B cell (primary cell): Measurements from ENCODE around the gene FKBP1C. TPM values are rescaled to one million over a fixed set of nuclear protein-coding genes. Genes with fewer than 3 reads are reported as not detected.
"Not testable (repeated sequence)": the region's sequence is repeated elsewhere in the genome, so short reads cannot be mapped to it uniquely, and the experiment has no call there.

Experiments used
- ATAC-seq: fragments of 200-7000 bp; cut with Tn5 transposase; one replicate; pipeline ENCODE4 v1.10.0; 2021; ENCODE audit warnings: low read depth, mild to moderate bottlenecking, moderate number of reproducible peaks, moderate library complexity
- CTCF ChIA-PET: fragments of 350-600 bp; sonication (Branson Sonifier 250); formaldehyde crosslinking; loops from one replicate; lab custom pipeline; 2021; ENCODE audit warnings: antibody characterized with exemption, inconsistent platforms; lab: Charles Lee
- POLR2A ChIA-PET: fragments of 350-600 bp; sonication (Branson Sonifier 250); formaldehyde crosslinking; loops from one replicate; lab custom pipeline; 2021; ENCODE audit warnings: antibody characterized with exemption; lab: Charles Lee
- DNase-seq: peaks from one replicate; pipeline ENCODE4 v3.0.0; 2013
- H2AFZ ChIP-seq: 2 replicates; pipeline ENCODE4 v1.6.1; 2012; ENCODE audit warnings: mild to moderate bottlenecking, low read depth, low read length; ENCODE audit not compliant: insufficient read depth, poor library complexity, severe bottlenecking
- H3K27ac ChIP-seq, 2 donors: 1 replicate in 1 of 2; 2 replicates in 1 of 2; pipeline ENCODE4 v1.5.1; 2012 to 2013; ENCODE audit warnings: low read length in 2 of 2, mild to moderate bottlenecking in 2 of 2, moderate library complexity in 1 of 2
- H3K27me3 ChIP-seq, 4 experiments: fragments of 200-600 bp in 1 of 4; sonication (generic) in 1 of 4; replicated peaks in 1 of 4; 1 replicate in 2 of 4; 2 replicates in 2 of 4; pipeline versions ENCODE4 v1.6.1 to v1.7.0; 2013 to 2016; ENCODE audit warnings: low read length in 3 of 4, mild to moderate bottlenecking in 2 of 4, mixed read lengths in 1 of 4, moderate library complexity in 1 of 4; ENCODE audit not compliant: insufficient read depth in 4 of 4, control insufficient read depth in 3 of 4; ENCODE audit errors: control extremely low read depth in 1 of 4
- H3K36me3 ChIP-seq, 2 experiments: replicated peaks in 1 of 2; 1 replicate in 1 of 2; 2 replicates in 1 of 2; pipeline versions ENCODE4 v1.6.1 to v1.7.1; 2013; ENCODE audit warnings: low read length in 1 of 2; ENCODE audit not compliant: insufficient read depth in 2 of 2, control insufficient read depth in 1 of 2; ENCODE audit errors: control extremely low read depth in 1 of 2, extremely low read depth in 1 of 2
- H3K4me1 ChIP-seq, 2 donors: fragments of 200-600 bp in 1 of 2; sonication (generic) in 1 of 2; 1 replicate in 1 of 2; 2 replicates in 1 of 2; pipeline versions ENCODE4 v1.5.1 to v1.6.1; 2013 to 2017; ENCODE audit warnings: low read length in 2 of 2; ENCODE audit not compliant: control insufficient read depth in 2 of 2, insufficient read depth in 2 of 2
- H3K4me2 ChIP-seq: replicated peaks from 2 replicates; pipeline ENCODE3; 2012; ENCODE audit warnings: mild to moderate bottlenecking, low read depth, low read length; ENCODE audit not compliant: poor library complexity, severe bottlenecking
- H3K4me3 ChIP-seq, 5 experiments: fragments of 200-600 bp in 1 of 5; sonication (generic) in 1 of 5; 1 replicate in 3 of 5; 2 replicates in 2 of 5; pipeline versions ENCODE4 v1.5.1 to v1.7.0; 2011 to 2016; ENCODE audit warnings: low read length in 4 of 5, mild to moderate bottlenecking in 4 of 5, low read depth in 2 of 5, control low read depth in 1 of 5, moderate library complexity in 1 of 5; ENCODE audit not compliant: insufficient read depth in 1 of 5; ENCODE audit errors: control extremely low read depth in 1 of 5, extremely low read depth in 1 of 5
- H3K79me2 ChIP-seq: fragments of 200-600 bp; sonication (generic); one replicate; pipeline ENCODE4 v1.6.0; 2016; ENCODE audit warnings: low read length; ENCODE audit not compliant: control insufficient read depth, insufficient read depth
- H3K9ac ChIP-seq: fragments of 200-600 bp; sonication (generic); 2 replicates; pipeline ENCODE4 v1.6.1; 2017; ENCODE audit warnings: mild to moderate bottlenecking, low read length, moderate library complexity
- H3K9me3 ChIP-seq, 3 donors: one replicate each; pipeline versions ENCODE4 v1.6.1 to v1.7.1; 2013; ENCODE audit warnings: low read length in 2 of 3; ENCODE audit not compliant: control insufficient read depth in 2 of 3, insufficient read depth in 1 of 3; ENCODE audit errors: control extremely low read depth in 1 of 3
- H4K20me1 ChIP-seq: 2 replicates; pipeline ENCODE4 v1.6.0; 2012; ENCODE audit warnings: mild to moderate bottlenecking, low read length; ENCODE audit not compliant: insufficient read depth, control insufficient read depth, poor library complexity, severe bottlenecking
- H3K27ac Mint-ChIP-seq: one replicate; pipeline ENCODE4 v1.8.0; 2021; ENCODE audit warnings: mixed read lengths
- H3K27me3 Mint-ChIP-seq: one replicate; pipeline ENCODE4 v1.8.0; 2021; ENCODE audit warnings: mixed read lengths
- H3K4me1 Mint-ChIP-seq: one replicate; pipeline ENCODE4 v1.8.0; 2021; ENCODE audit warnings: mixed read lengths
- H3K4me3 Mint-ChIP-seq: one replicate; pipeline ENCODE4 v1.8.0; 2021; ENCODE audit warnings: mixed read lengths
- H3K9me3 Mint-ChIP-seq: one replicate; pipeline ENCODE4 v1.8.0; 2022; ENCODE audit warnings: mixed read lengths; ENCODE audit not compliant: insufficient read depth
- EZH2 ChIP-seq: IDR thresholded peaks from 2 replicates; pipeline ENCODE4 v1.6.1; 2012; ENCODE audit warnings: borderline replicate concordance, low read depth, mild to moderate bottlenecking, moderate library complexity, low read length; ENCODE audit not compliant: insufficient read depth, poor library complexity, severe bottlenecking
- WGBS: methylation state at CpG from one replicate; pipeline ENCODE4 v1.1.5; 2013; ENCODE audit warnings: missing lambda C conversion rate; ENCODE audit not compliant: insufficient coverage; 5-methylcytosine and 5-hydroxymethylcytosine counted together
- intact Hi-C: fragments of 100-400 bp; cut with micrococcal nuclease; formaldehyde crosslinking; loops from one replicate; pipeline ENCODE4 v1.10.0; 2022
- polyA plus RNA-seq: library from polyadenylated mRNA; depleted of rRNA; stranded (reverse); fragments of >200 nt; gene quantifications from 2 replicates; pipeline ENCODE4 v1.2.3, GENCODE V29; 2012
- total RNA-seq, 2 donors: library from RNA; stranded (reverse); fragments of 120-200 nt in 1 of 2; gene quantifications; 1 replicate in 1 of 2; 2 replicates in 1 of 2; pipeline versions ENCODE4 v1.2.3 to v1.2.4, GENCODE V29; 2013 to 2022
- TF ChIP-seq, protein P1 (sequence below): fragments of 200-600 bp; IDR thresholded peaks from one replicate; pipeline ENCODE4 v1.8.0; 2022; ENCODE audit warnings: antibody characterized with exemption, mild to moderate bottlenecking

The FKBP1C gene
- total and polyA plus RNA-seq, 2 donors (not counting 1 experiment from before 2014, with no cell fraction given): not detected

GRCh38 chr6:63214816-63215215, 3.5 kb downstream of the FKBP1C start:
- no peak overlapping the region for H3K27ac Mint-ChIP-seq
- Histone ChIP-seq H3K36me3 (no peaks in the 10 kb centered on the region), H3K9ac (no peak overlapping the region), H3K27ac (no peak overlapping the region), H4K20me1 (no peaks in the 10 kb centered on the region), H2AFZ (no peak overlapping the region), H3K9me3 (peaks cover 0 to 10% (median 0%) of the 10 kb centered on the region in 3 donors), H3K4me1 (no peaks in the 10 kb centered on the region), H3K4me2 (no peak overlapping the region), H3K79me2 (no peaks in the 10 kb centered on the region), H3K4me3 (no peak overlapping the region), H3K27me3 (no peaks in the 10 kb centered on the region)
- H3K27me3 Mint-ChIP-seq: no peaks in the 10 kb centered on the region
- ATAC-seq (no peak), DNase-seq (no peak)
- no peak overlapping the region for H3K4me3 Mint-ChIP-seq
- no peaks in the 10 kb centered on the region for H3K4me1 Mint-ChIP-seq
- 33% methylated on average over 2 of the region's 3 CpGs for WGBS
- intact Hi-C loops: no loop called here
- H3K9me3 Mint-ChIP-seq: peaks cover 9% of the 10 kb centered on the region
- TF ChIP-seq EZH2: no peak
- TF ChIP-seq, protein P1, sequence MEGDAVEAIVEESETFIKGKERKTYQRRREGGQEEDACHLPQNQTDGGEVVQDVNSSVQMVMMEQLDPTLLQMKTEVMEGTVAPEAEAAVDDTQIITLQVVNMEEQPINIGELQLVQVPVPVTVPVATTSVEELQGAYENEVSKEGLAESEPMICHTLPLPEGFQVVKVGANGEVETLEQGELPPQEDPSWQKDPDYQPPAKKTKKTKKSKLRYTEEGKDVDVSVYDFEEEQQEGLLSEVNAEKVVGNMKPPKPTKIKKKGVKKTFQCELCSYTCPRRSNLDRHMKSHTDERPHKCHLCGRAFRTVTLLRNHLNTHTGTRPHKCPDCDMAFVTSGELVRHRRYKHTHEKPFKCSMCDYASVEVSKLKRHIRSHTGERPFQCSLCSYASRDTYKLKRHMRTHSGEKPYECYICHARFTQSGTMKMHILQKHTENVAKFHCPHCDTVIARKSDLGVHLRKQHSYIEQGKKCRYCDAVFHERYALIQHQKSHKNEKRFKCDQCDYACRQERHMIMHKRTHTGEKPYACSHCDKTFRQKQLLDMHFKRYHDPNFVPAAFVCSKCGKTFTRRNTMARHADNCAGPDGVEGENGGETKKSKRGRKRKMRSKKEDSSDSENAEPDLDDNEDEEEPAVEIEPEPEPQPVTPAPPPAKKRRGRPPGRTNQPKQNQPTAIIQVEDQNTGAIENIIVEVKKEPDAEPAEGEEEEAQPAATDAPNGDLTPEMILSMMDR: no peak
- POLR2A ChIA-PET: no interaction called here
- CTCF ChIA-PET: no interaction called here

- no CpG with 5 or more reads among the region's 2 CpGs for WGBS
- TF ChIP-seq EZH2: no peak
- TF ChIP-seq, protein P1: no peak
- POLR2A ChIA-PET: no interaction called here
Observed at GRCh38 chr6:63224179-63224578, 12.9 kb downstream of the FKBP1C start.

GRCh38 chr6:63225987-63226386, 14.7 kb downstream of the FKBP1C start:
- H3K9me3 ChIP-seq: peaks cover 0 to 24% (median 0%) of the 10 kb centered on the region in 3 donors
- H3K79me2 ChIP-seq, H4K20me1 ChIP-seq, H3K36me3 ChIP-seq, H3K4me3 Mint-ChIP-seq, CTCF ChIA-PET, DNase-seq, H3K9ac ChIP-seq, H3K27me3 ChIP-seq, H3K27ac Mint-ChIP-seq, H3K4me2 ChIP-seq, intact Hi-C loops, H2AFZ ChIP-seq, H3K4me1 Mint-ChIP-seq, H3K9me3 Mint-ChIP-seq, POLR2A ChIA-PET, ATAC-seq, H3K4me1 ChIP-seq, H3K27ac ChIP-seq, H3K4me3 ChIP-seq, H3K27me3 Mint-ChIP-seq: not testable (repeated sequence)
- no CpG with 5 or more reads among the region's 4 CpGs for WGBS

More at GRCh38 chr6:63224179-63224578, 12.9 kb downstream of the FKBP1C start:
- H3K79me2 ChIP-seq: no peaks in the 10 kb centered on the region
- no peak overlapping the region for H3K9ac ChIP-seq
- no peak overlapping the region for H3K4me2 ChIP-seq
- Mint-ChIP-seq H3K4me3 (no peak overlapping the region), H3K27ac (no peak overlapping the region), H3K4me1 (no peaks in the 10 kb centered on the region), H3K27me3 (no peaks in the 10 kb centered on the region), H3K9me3 (no peaks in the 10 kb centered on the region)
- CTCF ChIA-PET: no interaction called here
- peaks cover 0 to 13% (median 0%) of the 10 kb centered on the region in 3 donors for H3K9me3 ChIP-seq
- DNase-seq: no peak
- no peak overlapping the region for H3K27ac ChIP-seq
- ATAC-seq: no peak
- no peaks in the 10 kb centered on the region for H3K4me1 ChIP-seq
- no peak overlapping the region for H3K4me3 ChIP-seq
- H2AFZ ChIP-seq: no peak overlapping the region
- H3K27me3 ChIP-seq: no peaks in the 10 kb centered on the region
- no peaks in the 10 kb centered on the region for H4K20me1 ChIP-seq
- H3K36me3 ChIP-seq: no peaks in the 10 kb centered on the region
- intact Hi-C loops: no loop called here
